GM23338 (cell line): ENCODE measurements around the gene RPGRIP1. TPM values are rescaled to one million over a fixed set of nuclear protein-coding genes. Genes with fewer than 3 reads are reported as not detected.
"Not testable (repeated sequence)": the region's sequence is repeated elsewhere in the genome, so short reads cannot be mapped to it uniquely, and the experiment has no call there.

ENCODE experiments used
- ATAC-seq: fragments of 200-7000 bp; cut with Tn5 transposase; 3 replicates; pipeline ENCODE4 v1.9.1; 2020
- DNase-seq: peaks from one replicate; pipeline ENCODE4 v3.0.0-alpha.2; 2015; ENCODE audit warnings: low spot score
- H2AFZ ChIP-seq: fragments of 200-600 bp; sonication (generic); 2 replicates; pipeline ENCODE4 v1.8.0; 2016; ENCODE audit warnings: antibody characterized with exemption, mild to moderate bottlenecking, moderate library complexity
- H3F3A ChIP-seq: fragments of 200-600 bp; sonication (generic); replicated peaks from 2 replicates; pipeline ENCODE4 v1.8.0; 2017; ENCODE audit warnings: antibody characterized with exemption, mixed run types, low read depth
- H3K27ac ChIP-seq: fragments of 200-600 bp; sonication (generic); 2 replicates; pipeline ENCODE4 v1.6.1; 2016; ENCODE audit warnings: low read depth
- H3K27me3 ChIP-seq: fragments of 200-600 bp; sonication (generic); 2 replicates; pipeline ENCODE4 v1.8.0; 2016; ENCODE audit warnings: mild to moderate bottlenecking, mixed run types, moderate library complexity; ENCODE audit not compliant: insufficient read depth
- H3K36me3 ChIP-seq: fragments of 200-600 bp; sonication (generic); 2 replicates; pipeline ENCODE4 v1.8.0; 2016; ENCODE audit warnings: mild to moderate bottlenecking; ENCODE audit not compliant: insufficient read depth
- H3K4me1 ChIP-seq: fragments of 200-600 bp; sonication (generic); 2 replicates; pipeline ENCODE4 v1.8.0; 2016; ENCODE audit warnings: mild to moderate bottlenecking, moderate library complexity; ENCODE audit not compliant: insufficient read depth
- H3K4me2 ChIP-seq: fragments of 200-600 bp; sonication (generic); 2 replicates; pipeline ENCODE4 v1.7.1; 2017; ENCODE audit warnings: mixed run types
- H3K4me3 ChIP-seq: fragments of 200-600 bp; sonication (generic); 2 replicates; pipeline ENCODE4 v1.6.1; 2016; ENCODE audit warnings: mixed run types
- H3K79me2 ChIP-seq: fragments of 200-600 bp; sonication (generic); replicated peaks from 2 replicates; pipeline ENCODE4 v1.8.0; 2017; ENCODE audit warnings: mild to moderate bottlenecking; ENCODE audit not compliant: insufficient read depth
- H3K9me2 ChIP-seq: fragments of 200-600 bp; sonication (generic); 2 replicates; pipeline ENCODE4 v1.8.0; 2017; ENCODE audit not compliant: insufficient read depth
- H4K20me1 ChIP-seq: fragments of 200-600 bp; sonication (generic); replicated peaks from 2 replicates; pipeline ENCODE4 v1.8.0; 2017; ENCODE audit warnings: mild to moderate bottlenecking; ENCODE audit not compliant: insufficient read depth
- H3K27ac Mint-ChIP-seq: 2 replicates; pipeline ENCODE4 v1.8.0; 2020; ENCODE audit warnings: inconsistent platforms, mild to moderate bottlenecking, moderate library complexity, mixed read lengths
- H3K27me3 Mint-ChIP-seq: 3 replicates; pipeline ENCODE4 v1.8.0; 2022; ENCODE audit warnings: low read depth, mild to moderate bottlenecking, moderate library complexity, mixed read lengths, inconsistent platforms; ENCODE audit not compliant: insufficient read depth, poor library complexity
- H3K36me3 Mint-ChIP-seq: 3 replicates; pipeline ENCODE4 v1.8.0; 2021; ENCODE audit warnings: low read depth, mild to moderate bottlenecking, inconsistent platforms, moderate library complexity, mixed read lengths
- H3K4me1 Mint-ChIP-seq: 3 replicates; pipeline ENCODE4 v1.8.0; 2020; ENCODE audit warnings: mild to moderate bottlenecking, inconsistent platforms, mixed read lengths
- H3K4me3 Mint-ChIP-seq: 3 replicates; pipeline ENCODE4 v1.8.0; 2021; ENCODE audit warnings: moderate library complexity, mild to moderate bottlenecking, inconsistent platforms, mixed read lengths
- H3K9me3 Mint-ChIP-seq: 3 replicates; pipeline ENCODE4 v1.8.0; 2020; ENCODE audit warnings: moderate library complexity, mild to moderate bottlenecking, inconsistent platforms, mixed read lengths
- CREB1 ChIP-seq: fragments of 250-450 bp; sonication (Bioruptor Pico); IDR thresholded peaks from 2 replicates; pipeline ENCODE4 v1.5.0; 2020; ENCODE audit warnings: low read depth, mild to moderate bottlenecking, moderate library complexity
- CTCF ChIP-seq, 2 experiments: fragments of 200-600 bp in 1 of 2; sonication (generic) in 1 of 2; conservative IDR thresholded peaks; 2 replicates each; pipeline versions ENCODE4 v1.5.1 to v1.6.1; 2016 to 2017; ENCODE audit warnings: antibody characterized with exemption in 2 of 2, low read depth in 2 of 2, mild to moderate bottlenecking in 2 of 2, moderate library complexity in 1 of 2
- EZH2phosphoT487 ChIP-seq: fragments of 200-600 bp; sonication (generic); IDR thresholded peaks from one replicate; pipeline ENCODE4 v1.8.1; 2018; ENCODE audit warnings: antibody characterized with exemption; ENCODE audit not compliant: unreplicated experiment
- ZNF331 ChIP-seq: fragments of 250-450 bp; sonication (Bioruptor Pico); IDR thresholded peaks from 2 replicates; pipeline ENCODE4 v1.5.0; 2020; ENCODE audit warnings: low read depth, mild to moderate bottlenecking, moderate library complexity
- polyA plus RNA-seq: library from polyadenylated mRNA; unstranded; fragments of >200 nt; fragmentation: Nextera tagmentation; extraction: Ambion mirVana; gene quantifications from 2 replicates; pipeline ENCODE4 v1.2.1, GENCODE V29; 2016
- total RNA-seq: library from RNA; depleted of rRNA; stranded (reverse); fragments of >200 nt; shearing (Covaris generic); gene quantifications from 2 replicates; pipeline ENCODE4 v1.2.3, GENCODE V29; 2014

Gene RPGRIP1
- total and polyA plus RNA-seq, 2 experiments from 2014 or later = 0.24 to 1.6 TPM

DNA sequence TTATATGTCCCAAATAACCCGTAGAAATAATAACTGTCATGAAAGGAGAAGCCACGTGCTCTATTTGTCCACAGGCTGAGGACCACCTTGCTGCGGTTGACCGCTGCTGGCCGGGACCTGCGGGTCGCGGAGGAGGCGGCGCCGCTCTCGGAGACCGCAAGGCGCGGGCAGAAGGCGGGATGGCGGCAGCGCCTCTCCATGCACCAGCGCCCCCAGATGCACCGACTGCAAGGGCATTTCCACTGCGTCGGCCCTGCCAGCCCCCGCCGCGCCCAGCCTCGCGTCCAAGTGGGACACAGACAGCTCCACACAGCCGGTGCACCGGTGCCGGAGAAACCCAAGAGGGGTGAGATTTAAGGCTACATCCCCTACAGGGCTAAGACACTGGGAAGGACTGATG is 21.0 kb downstream of the RPGRIP1 start:
- Mint-ChIP-seq H3K4me1 (peaks cover 4% of the 10 kb centered on the region; the same call in 2 of the 3 replicates), H3K4me3 (peak overlapping the region; percentile 60), H3K9me3 (no peaks in the 10 kb centered on the region), H3K36me3 (no peaks in the 10 kb centered on the region), H3K27ac (no peak overlapping the region), H3K27me3 (no peaks in the 10 kb centered on the region)
- Histone ChIP-seq H2AFZ (peak overlapping the region; percentile 99), H3K4me3 (peak overlapping the region; percentile 58), H3K27me3 (peaks cover 10% of the 10 kb centered on the region; the same call in 1 of the 2 replicates), H3K79me2 (no peaks in the 10 kb centered on the region), H3K36me3 (no peaks in the 10 kb centered on the region), H3K27ac (no peak overlapping the region), H3K4me1 (peaks cover 12% of the 10 kb centered on the region; the same call in 1 of the 2 replicates), H3K9me2 (no peaks in the 10 kb centered on the region), H3K4me2 (peak overlapping the region; percentile 83), H3F3A (0 out of 2 replicates have a peak, but pooled peaks cover 7% of the 10 kb centered on the region), H4K20me1 (no peaks in the 10 kb centered on the region)
- peak; percentile 78 for DNase-seq
- peak; percentile 97 for ATAC-seq
- no peak for TF ChIP-seq EZH2phosphoT487
- TF ChIP-seq CTCF (conservative IDR thresholded peaks at IDR 0.05; ENCODE audit: low read depth in 2 of 2) = peak; percentile 22 to 27; a peak in 3 of 4 replicates

- Mint-ChIP-seq H3K9me3 (no peaks in the 10 kb centered on the region), H3K27ac (no peak overlapping the region), H3K4me3 (no peak overlapping the region), H3K4me1 (peaks cover 5% of the 10 kb centered on the region; the same call in 2 of the 3 replicates), H3K36me3 (no peaks in the 10 kb centered on the region), H3K27me3 (no peaks in the 10 kb centered on the region)
- Histone ChIP-seq H3K4me2 (no peak overlapping the region), H3K4me3 (no peak overlapping the region), H3K36me3 (no peaks in the 10 kb centered on the region), H4K20me1 (no peaks in the 10 kb centered on the region), H2AFZ (peak overlapping the region; percentile 44), H3K27ac (no peak overlapping the region), H3F3A (0 out of 2 replicates have a peak, but pooled peaks cover 7% of the 10 kb centered on the region), H3K79me2 (no peaks in the 10 kb centered on the region), H3K4me1 (peaks cover 12% of the 10 kb centered on the region; the same call in 1 of the 2 replicates), H3K27me3 (peaks cover 10% of the 10 kb centered on the region; the same call in 1 of the 2 replicates), H3K9me2 (no peaks in the 10 kb centered on the region)
- no peak for DNase-seq
- no peak for ATAC-seq
- no peak for TF ChIP-seq CREB1 (CRISPR knock-in tag)
- no peak for TF ChIP-seq EZH2phosphoT487
- no peak for TF ChIP-seq ZNF331
Measured at GRCh38 chr14:21302013-21302835, 22.3 kb downstream of the RPGRIP1 start.

DNA sequence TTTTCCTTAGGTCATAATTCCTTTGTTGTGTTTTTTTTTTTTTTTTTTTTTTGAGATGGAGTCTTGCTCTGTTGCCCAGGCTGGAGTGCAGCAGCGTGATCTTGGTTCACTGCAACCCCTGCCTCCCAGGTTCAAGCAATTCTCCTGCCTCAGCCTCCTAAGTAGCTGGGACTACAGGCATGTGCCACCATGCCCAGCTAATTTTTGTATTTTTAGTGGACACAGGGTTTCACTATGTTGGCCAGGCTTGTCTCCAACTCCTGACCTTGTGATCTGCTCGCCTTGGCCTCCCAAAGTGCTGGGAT is 22.9 kb downstream of the RPGRIP1 start:
- not testable (repeated sequence) for H3K36me3 Mint-ChIP-seq, H3K27ac Mint-ChIP-seq, H3K9me2 ChIP-seq, H3K27me3 Mint-ChIP-seq, H3K79me2 ChIP-seq, H3K27me3 ChIP-seq, H4K20me1 ChIP-seq, H3K36me3 ChIP-seq, H3K4me3 ChIP-seq, H2AFZ ChIP-seq, H3K4me2 ChIP-seq, H3K27ac ChIP-seq, H3K9me3 Mint-ChIP-seq, ATAC-seq, H3F3A ChIP-seq, DNase-seq, H3K4me3 Mint-ChIP-seq
- H3K4me1 ChIP-seq = peaks cover 17% of the 10 kb centered on the region
- peaks cover 11% of the 10 kb centered on the region; the same call in 2 of the 3 replicates for H3K4me1 Mint-ChIP-seq
